HG03460 (cell line): ENCODE data around the gene POU6F2.
"Not testable (repeated sequence)": the region's sequence is repeated elsewhere in the genome, so short reads cannot be mapped to it uniquely, and the experiment has no call there.

Source experiments
- ATAC-seq: cut with Tn5 transposase; IDR thresholded peaks from one replicate; pipeline ENCODE4 v1.9.1; 2021; ENCODE audit not compliant: unreplicated experiment

The POU6F2 gene

DNA sequence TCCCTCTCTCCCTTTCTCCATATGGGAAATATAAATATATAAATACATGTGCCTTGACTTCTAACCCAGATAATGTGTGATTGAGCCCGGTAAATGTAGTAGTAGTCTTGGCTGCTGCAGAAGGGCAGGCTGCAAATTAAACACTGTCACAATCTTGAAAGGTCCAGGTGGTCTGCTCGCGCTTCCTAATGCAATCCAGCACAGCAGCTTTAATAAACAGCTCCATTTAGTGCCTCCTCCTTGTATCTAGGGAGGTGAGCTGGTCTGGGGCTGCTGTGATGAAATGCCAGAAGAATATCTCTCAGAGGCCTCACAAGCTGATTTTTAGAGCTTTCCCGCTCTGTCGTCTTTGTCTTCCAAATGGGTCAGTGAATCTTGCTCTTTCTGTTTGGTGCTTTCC is 782 bp downstream of the POU6F2 start:
- ATAC-seq: no peak

DNA sequence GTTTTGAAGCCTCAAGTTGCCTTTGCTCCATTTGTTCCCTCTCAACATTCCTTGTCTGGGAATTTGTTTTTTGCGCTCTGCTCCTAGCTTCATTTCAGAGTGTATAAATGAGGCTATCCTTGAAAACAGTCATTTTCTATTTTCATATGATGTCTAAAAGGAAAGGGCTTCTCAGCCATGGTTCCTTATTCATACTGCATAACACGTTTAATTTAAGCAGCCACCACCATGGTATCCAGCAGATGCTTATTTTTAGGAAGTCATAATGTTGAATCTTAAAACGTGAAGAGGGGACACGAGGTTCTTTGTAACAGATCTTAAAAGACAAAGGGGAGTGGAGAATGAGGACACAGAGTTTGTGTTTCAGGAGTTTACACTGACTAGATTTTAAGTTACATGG is 14.5 kb downstream of the POU6F2 start:
- no peak for ATAC-seq

DNA sequence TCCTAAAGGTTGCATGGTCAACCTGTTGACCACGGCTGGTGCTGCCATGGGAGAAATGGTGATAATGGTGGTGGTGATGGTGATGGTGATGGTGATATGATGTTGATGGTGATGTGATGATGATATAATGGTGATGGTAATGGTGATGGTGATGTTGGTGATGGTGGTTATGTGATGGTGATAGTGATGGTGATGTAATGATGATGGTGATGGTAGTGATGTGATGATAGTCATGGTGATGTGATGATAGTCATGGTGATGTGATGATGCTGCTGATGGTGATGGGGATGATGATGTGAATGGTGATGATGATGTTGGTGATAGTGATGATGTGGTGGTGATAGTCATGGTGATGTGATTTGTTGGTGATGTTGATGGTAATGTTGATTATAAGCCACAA is 23.9 kb downstream of the POU6F2 start:
- no peak for ATAC-seq

DNA sequence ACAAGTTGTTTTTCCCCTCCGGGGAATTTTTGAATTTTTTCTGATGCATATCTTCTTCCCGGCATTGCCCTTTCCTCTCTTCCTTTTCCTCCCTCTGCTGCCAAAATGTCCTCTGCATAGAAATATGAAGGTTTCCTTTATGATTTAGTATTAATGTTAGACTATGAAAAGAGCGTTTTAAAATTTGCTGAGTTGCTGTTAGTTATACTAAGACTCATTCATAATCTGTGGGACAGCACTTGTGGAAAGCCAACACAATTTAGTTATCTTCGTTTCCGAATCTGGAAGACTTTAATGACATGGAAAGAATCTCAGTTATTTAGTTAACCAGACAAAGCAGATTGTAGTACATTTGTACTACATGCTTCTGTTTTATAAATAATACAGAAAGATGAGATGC is 25.0 kb downstream of the POU6F2 start:
- ATAC-seq: no peak

DNA sequence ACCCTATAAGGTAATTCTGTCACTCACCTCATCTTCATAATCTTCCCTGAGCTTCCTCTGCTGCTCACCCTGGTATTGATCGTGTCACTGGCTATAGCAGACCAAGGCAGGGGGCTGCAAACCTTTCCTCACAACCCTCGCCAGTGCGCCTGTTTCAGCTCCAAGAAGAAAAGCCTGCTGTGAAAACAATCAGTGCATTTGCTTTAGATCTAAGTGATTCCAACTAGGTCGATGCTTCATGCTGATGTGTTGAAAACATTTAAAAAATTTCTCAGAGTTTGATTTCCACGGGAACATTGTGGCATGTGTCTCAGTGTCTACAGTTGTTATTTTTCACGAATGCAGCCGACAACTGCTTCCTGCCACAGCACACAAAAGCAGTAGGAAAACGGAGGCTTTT is 27.3 kb downstream of the POU6F2 start:
- ATAC-seq: no peak

DNA sequence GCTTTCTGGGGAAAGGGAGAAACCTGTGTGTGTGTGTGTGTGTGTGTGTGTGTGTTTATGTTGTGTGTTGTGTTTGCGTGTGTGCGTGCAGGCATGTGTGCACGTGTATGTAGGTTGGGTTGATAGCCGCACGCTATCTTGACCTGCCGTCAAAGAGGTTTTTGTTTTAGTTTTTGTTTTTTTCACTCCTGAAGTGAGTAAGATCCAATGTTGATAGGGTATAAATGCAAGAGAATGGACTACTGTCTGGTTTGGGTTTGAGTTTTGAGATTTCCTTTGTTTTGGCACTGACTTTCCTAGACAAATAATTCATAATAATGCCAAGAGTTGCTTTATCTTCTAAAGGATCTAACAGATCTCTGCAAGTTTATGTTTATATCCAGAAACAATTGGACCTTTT is 27.8 kb downstream of the POU6F2 start:
- no peak for ATAC-seq

DNA sequence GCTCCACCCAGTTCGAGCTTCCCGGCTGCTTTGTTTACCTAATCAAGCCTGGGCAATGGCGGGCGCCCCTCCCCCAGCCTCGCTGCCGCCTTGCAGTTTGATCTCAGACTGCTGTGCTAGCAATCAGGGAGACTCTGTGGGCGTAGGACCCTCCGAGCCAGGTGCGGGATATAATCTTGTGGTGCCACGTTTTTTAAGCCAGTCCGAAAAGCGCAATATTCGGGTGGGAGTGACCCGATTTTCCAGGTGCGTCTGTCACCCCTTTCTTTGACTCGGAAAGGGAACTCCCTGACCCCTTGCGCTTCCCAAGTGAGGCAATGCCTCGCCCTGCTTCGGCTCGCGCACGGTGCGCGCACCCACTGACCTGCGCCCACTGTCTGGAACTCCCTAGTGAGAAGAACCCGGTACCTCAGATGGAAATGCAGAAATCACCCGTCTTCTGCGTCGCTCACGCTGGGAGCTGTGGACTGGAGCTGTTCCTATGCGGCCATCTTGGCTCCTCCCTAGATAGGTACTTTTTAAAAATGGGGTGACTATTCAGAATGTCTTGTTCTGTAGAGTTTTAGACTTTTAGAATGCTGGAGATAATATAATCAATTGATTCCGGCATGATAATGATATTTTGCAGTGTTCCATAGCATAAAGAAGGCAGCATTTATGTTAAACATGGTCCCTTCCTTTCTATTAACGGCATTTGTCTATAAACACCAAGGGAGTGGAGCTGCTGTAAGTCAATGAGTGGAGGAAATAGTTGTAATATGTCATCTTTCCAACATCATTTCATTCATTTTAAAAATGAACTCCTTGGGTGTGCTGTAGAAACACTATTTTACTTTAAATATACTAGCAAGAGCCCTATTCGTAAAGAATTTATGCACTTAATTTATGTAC is 35.6 kb downstream of the POU6F2 start:
- ATAC-seq: not testable (repeated sequence)

DNA sequence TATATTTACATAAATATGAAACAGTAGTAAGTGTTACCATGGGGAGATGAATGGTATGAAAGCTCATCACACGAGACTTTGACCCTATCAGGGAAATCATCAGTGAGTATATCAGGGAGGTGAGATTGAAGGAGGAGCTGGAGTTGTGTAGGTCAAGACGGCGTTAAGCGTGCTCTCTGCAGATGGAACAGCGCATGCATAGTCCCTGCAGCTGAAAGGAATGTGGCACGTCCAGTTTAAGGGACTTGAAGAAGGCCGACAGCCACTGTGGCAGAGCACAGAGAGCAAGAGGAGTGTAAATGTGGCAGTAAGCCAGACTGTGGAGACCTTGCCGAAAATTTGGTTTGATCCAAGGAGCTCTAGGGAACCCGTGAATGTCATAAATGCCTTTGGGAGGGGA is 38.9 kb downstream of the POU6F2 start:
- ATAC-seq: no peak

DNA sequence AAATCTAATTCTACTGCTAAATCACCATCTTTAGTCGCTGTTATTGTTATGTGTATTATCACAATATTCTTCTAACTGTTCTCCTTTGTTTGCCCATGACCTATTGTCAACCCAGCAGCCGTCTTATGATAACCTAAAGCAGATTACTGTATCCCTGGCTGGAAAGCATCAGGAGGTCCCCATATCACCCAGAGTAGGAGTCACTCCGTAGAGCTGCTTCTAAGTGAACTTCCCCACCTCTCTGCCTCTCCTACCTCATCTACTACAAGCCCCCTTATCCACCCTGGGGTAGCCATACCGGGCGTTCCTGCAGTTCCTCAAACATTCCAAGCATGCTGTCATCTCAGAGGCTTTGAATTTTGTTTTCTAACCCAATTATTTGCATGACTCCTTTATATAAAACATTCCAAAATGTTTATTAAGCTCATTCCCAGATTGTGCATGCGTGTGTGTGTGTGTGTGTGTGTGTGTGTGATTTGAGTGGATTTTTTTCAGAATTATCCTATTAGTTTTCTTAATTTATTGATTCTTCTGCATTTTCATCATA is 39.7 kb downstream of the POU6F2 start:
- ATAC-seq: no peak

DNA sequence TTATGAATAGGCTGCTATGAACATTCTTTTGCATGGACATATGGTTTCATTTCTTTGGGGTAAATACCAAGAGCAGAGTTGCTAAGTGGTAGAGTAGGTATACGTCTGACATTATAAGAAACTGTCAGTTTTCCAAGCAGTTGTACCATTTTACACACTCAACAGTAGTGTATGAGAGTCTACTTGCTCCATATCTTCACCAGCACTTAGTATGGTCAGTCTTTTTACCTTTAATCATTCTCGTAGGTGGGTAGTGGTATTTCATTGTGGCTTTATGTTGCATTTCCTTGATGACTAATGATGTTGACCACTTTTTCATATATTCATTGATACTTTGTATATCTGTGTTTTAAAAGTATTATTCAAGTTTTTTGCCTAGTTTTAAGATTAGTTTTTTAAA is 45.1 kb downstream of the POU6F2 start:
- no peak for ATAC-seq

DNA sequence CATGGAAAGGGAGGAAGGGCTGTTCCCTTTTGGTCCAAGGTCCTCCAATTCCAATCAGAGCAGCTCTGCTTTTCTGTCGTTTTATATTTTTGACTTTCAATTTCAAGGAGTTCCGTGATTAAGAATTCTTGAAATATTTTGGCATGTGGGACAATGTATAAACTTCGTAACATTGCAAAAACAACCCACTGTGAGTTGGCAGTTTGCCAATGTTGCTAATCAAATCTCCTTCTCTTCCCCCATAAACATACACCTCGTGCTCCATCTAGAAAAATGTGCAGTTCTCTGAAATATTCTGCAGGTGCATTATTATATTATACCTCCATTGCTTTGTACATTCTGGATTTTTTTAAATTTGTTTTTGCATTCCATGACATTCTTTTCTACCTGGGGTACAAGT is 49.8 kb downstream of the POU6F2 start:
- no peak for ATAC-seq

DNA sequence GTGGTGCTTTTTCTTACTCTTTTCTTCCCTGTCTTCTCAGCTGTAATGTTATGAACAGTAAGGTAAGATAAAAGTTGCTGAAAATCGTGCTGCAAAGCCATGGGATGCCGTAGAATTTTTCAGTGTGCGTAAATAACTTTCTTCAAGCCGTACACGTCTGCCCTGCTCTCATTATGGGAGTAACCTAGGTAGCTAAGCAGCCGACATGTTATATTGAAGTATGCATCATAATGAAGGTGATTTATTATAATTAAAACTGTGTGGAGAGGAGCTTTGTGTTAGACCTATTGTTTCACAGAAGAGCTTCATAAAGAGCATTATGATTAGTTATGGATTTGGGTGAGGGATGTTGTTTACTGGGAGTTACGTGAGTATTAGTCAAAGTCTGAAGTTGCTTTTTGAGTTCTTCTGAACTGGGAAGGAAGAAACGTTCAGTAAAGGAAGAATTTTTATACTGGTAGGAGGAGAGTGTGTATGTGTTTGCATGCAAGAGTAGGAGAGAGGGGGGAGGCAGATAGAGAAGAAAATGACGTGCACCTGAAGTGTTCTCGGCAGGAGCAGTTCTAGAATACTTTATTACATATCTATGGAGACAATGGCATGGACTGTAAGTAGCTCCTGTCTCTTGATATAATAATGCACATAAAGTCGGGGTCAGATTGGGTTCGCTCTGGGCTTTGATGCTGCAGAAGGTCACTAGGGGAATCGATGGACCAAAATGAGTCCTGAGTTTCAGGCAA is 56.3 kb downstream of the POU6F2 start:
- no peak for ATAC-seq

DNA sequence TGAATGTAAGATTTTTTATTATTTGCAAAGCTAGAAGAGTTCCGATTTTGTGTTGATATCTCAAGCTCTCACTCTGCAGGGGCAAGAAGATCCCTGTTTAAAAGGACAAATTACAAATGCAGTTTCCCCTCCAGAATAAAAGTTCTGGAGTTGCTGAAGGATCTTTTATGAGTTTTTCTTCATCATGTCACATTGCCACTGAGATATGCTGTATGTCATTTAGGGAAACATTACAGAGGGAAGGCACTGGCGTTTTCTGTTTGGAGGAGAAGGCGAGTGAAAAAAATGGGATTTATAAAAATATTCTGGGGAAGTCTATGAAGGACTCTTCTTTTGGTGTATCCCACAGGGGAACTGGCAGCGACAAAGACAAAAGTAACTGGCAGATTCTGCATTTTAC is 57.4 kb downstream of the POU6F2 start:
- no peak for ATAC-seq

DNA sequence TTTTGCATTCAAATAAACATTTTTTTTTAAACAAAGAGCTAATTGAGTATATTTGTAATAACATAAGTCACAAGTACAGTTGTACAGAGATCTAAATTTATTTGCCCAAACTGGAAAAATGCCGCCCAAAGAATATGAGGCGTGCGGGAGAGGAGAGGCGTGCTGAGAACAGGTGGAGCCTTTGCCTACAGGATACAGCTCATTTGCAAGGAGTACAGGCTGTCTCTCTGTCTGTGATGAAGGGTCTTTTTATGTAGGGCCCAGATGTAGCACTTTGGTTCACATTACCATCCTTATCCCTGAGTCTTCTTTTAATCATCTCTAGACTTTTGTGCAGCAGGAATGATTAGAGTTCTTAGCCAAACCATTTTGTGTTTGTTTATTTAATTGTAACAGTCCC is 58.2 kb downstream of the POU6F2 start:
- ATAC-seq: no peak

DNA sequence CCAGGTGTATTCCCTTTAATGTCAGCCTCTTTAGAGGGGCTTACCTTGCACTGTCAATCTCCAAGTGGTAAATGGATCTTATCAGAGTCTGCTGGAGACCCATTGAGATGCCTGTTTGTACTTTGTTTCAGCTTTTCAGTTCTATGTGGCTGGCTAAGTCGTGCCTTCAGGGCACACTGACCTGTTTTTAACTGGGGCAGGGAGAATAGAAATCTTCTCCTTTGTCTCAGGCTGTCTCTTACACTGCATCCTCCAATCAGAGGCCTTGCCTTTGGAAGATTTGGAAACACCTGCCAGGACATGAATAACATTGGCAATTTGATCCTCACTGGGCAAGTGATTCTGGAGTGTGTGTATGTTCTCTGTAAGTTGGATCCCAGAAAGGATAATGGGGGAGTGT is 65.0 kb downstream of the POU6F2 start:
- ATAC-seq: no peak

DNA sequence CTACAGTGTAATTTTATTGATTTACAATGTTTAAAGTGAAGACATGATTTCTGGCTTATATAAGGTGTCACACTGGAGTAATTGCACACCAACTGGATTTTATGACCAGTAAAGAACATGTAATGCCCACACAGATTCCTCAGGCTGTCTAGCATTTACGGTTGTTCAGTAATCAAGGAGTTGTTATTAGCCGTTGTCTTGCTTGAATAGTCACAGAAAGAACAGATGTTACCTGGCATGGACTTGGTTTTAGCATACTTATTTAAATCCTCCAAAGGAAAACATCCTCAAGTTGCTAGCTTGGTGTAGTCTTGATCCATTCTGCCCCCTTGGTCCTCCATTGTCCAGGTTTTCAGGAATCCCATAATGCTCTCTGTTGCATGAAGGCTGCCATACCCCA is 65.8 kb downstream of the POU6F2 start:
- no peak for ATAC-seq

DNA sequence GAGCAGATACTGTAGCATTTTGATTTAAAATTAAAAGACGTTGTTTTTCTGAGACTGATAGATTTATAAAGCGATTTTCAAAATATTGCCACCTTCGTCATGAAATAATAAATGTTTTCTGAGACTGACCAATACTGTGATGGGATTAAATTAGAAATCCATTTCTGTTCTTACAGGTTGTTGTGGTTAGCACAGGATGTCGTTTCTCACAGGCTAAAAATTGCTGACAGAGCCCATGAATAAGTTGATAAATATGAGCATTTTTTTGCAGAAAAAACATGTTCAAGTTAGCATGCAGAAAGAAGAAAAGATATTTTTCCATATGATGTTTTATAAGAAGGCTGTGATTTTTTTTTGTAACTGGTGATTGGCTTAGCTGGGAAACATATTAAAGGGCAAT is 66.8 kb downstream of the POU6F2 start:
- no peak for ATAC-seq

DNA sequence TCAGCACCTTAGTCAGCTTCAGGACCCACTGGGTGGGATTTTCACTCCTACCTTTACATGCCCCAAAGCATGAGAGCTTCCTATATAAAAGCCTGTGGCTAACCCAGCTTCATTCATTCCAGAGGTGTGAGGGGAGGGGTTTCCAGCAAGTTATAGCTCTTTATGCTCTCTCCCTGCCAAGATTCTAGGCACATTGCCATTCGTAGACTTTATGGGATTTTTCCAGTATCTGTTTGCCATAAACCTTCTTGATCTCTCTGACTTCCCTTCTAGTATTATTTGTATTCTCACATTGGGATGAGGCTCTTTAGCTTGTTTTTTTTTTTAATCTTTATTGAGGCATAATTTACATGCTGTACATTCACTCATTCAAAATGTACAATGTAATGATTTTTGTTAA is 67.5 kb downstream of the POU6F2 start:
- ATAC-seq: no peak

DNA sequence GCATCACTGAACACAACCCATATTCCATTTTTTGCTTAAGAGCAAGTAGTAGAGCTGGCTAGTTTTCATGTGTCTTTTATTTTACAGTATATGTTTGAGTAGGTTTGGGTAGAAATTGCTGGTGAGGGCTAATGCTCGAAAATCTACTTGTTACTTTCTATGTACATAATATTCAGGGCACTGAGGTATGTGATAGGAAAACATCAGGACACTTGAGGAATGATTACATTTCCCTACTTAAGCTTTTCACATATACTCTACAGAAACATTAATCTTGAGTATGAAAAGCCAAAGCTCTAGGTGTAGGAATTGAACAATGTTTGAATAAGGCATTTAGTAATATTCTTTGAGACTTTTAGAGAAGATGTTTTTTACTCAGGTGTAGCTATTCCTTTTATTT is 73.6 kb downstream of the POU6F2 start:
- no peak for ATAC-seq

DNA sequence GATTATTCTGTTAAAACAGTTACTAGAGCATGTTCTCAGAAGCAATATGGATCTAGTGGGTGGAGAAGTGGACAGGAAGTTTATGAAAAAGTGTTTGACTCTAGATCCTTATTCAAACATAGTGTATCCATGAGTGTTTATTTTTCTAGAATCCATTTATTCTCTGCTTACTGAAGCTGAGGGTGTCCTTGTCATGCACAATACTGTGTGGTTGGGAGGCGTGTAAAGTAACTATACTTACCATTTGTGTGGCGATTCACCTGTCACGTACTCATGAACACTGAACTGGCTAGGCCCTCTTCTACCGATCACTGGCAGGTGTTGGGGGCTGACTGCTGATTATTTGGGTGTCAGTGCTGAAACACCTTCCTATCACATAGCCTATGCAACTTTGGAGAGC is 74.0 kb downstream of the POU6F2 start:
- ATAC-seq: no peak

DNA sequence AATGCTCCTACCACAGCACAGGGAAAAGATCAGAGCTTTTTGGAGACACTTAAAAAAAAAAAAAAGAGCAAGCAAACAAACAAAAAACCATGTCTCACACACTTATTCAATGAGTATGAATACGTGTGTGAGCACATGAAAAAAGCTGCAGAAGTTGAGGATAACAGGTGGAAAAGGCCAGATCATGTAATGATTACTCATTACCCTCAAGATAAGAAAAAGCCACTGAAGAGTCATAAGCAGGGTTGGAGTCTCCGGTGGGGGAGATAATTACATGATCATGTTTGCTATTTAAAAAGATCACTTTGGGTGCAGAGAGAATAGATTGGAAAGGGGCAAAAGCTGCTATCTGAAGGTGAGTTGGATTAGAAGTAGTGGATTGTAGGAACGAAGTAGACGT is 77.0 kb downstream of the POU6F2 start:
- ATAC-seq: no peak

DNA sequence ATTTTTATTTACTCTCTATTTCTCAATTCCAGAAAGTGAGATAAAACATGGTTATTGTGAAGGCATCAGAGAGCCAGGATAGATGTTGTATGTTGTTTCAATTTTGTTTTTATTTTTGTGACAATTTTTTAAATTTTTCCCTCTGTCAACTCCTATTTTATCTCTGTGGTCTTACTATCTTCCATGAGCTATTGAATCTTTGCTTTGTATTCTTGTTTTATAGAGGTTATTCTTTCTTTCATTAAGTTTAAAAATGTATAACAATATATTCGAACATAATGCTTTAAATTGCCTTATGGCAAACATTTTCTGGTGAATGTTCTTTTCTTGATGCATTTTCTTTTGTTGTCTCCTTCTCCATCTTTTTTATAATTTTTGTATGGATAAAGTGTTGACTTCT is 78.4 kb downstream of the POU6F2 start:
- ATAC-seq: no peak
